Hepatocyte (in vitro differentiated cells): Measurements from ENCODE around the gene CXCL11.

Experiments used
- CTCF ChIP-seq: fragments of 200-600 bp; sonication (generic); IDR thresholded peaks from 2 replicates; pipeline ENCODE4 v1.5.1; 2016; ENCODE audit warnings: antibody characterized with exemption, mild to moderate bottlenecking; ENCODE audit not compliant: poor library complexity
- EZH2phosphoT487 ChIP-seq: fragments of 200-600 bp; sonication (generic); IDR thresholded peaks from one replicate; pipeline ENCODE4 v1.6.1; 2018; ENCODE audit warnings: antibody characterized with exemption, mild to moderate bottlenecking, low read depth, moderate library complexity; ENCODE audit not compliant: unreplicated experiment, severe bottlenecking

GRCh38 chr4:76078033-76078613 lies 42.3 kb upstream of the CXCL11 start:
- TF ChIP-seq CTCF (no peak), EZH2phosphoT487 (no peak)
